Vagina (tissue), 2 donors: ENCODE measurements around the gene R3HDM4.

ENCODE experiments used
- CTCF ChIP-seq, 3 experiments: fragments of 450-650 bp in 2 of 3; fragments of 200-600 bp in 1 of 3; sonication (generic) in 1 of 3; IDR thresholded peaks; one replicate each; pipeline ENCODE4 v1.5.1; 2017 to 2019; ENCODE audit warnings: antibody characterized with exemption in 3 of 3, mild to moderate bottlenecking in 2 of 3, moderate library complexity in 2 of 3
- POLR2AphosphoS5 ChIP-seq, 2 donors: sonication (generic); formaldehyde crosslinking; IDR thresholded peaks; one replicate each; pipeline ENCODE4 v1.9.0; 2017; ENCODE audit warnings: antibody characterized with exemption in 2 of 2, mild to moderate bottlenecking in 2 of 2, low read depth in 1 of 2; ENCODE audit not compliant: insufficient read depth in 1 of 2

GRCh38 chr19:952680-953444 is 39.8 kb upstream of the R3HDM4 start:
- TF ChIP-seq CTCF (IDR thresholded peaks at IDR 0.05) (no peak), POLR2AphosphoS5 (IDR thresholded peaks at IDR 0.05; ENCODE audit: insufficient read depth in 1 of 2, low read depth in 1 of 2) (no peak)
